ENCODE data around the gene FASTK. TPM values are rescaled to one million over a fixed set of nuclear protein-coding genes. Genes with fewer than 3 reads are reported as not detected.

Gene FASTK
- total and polyA plus RNA-seq, 2 donors = 52.2 to 142 TPM

GRCh38 chr7:151103973-151104372 is 23.4 kb upstream of the FASTK start:
- Histone ChIP-seq H3K27ac (ENCODE audit: low read depth in 1 of 2, low read length in 1 of 2) (no peak overlapping the region), H3K36me3 (ENCODE audit: control insufficient read depth in 2 of 2, insufficient read depth in 2 of 2, low read length in 1 of 2) (no peaks in the 10 kb centered on the region), H3K4me1 (ENCODE audit: control insufficient read depth in 2 of 2, insufficient read depth in 2 of 2, low read length in 2 of 2) (no peaks in the 10 kb centered on the region), H3K27me3 (ENCODE audit: control insufficient read depth in 2 of 2, insufficient read depth in 1 of 2, low read length in 1 of 2) (peaks cover 0 to 15% of the 10 kb centered on the region in 2 donors), H3K4me3 (ENCODE audit: low read length in 2 of 2) (no peak overlapping the region), H3K9me3 (ENCODE audit: control insufficient read depth in 2 of 2, insufficient read depth in 1 of 2, low read length in 1 of 2) (no peaks in the 10 kb centered on the region)
- 89% methylated on average over 12 of the region's 12 CpGs for WGBS
- no peak for DNase-seq (ENCODE audit: low read depth in 6 of 9, low spot score in 9 of 9)

- Histone ChIP-seq H3K36me3 (ENCODE audit: control insufficient read depth in 2 of 2, insufficient read depth in 2 of 2, low read length in 1 of 2) (no peaks in the 10 kb centered on the region), H3K27me3 (ENCODE audit: control insufficient read depth in 2 of 2, insufficient read depth in 1 of 2, low read length in 1 of 2) (peaks cover 0 to 10% of the 10 kb centered on the region in 2 donors), H3K4me1 (ENCODE audit: control insufficient read depth in 2 of 2, insufficient read depth in 2 of 2, low read length in 2 of 2) (no peaks in the 10 kb centered on the region), H3K4me3 (ENCODE audit: low read length in 2 of 2) (no peak overlapping the region), H3K9me3 (ENCODE audit: control insufficient read depth in 2 of 2, insufficient read depth in 1 of 2, low read length in 1 of 2) (no peaks in the 10 kb centered on the region), H3K27ac (ENCODE audit: low read depth in 1 of 2, low read length in 1 of 2) (no peak overlapping the region)
- 78% methylated on average over 3 of the region's 3 CpGs for WGBS
- DNase-seq (ENCODE audit: low read depth in 6 of 9, low spot score in 9 of 9) = no peak
These were observed 22.4 kb upstream of the FASTK start for GRCh38 chr7:151102991-151103390.

GRCh38 chr7:151101621-151102396 is 21.2 kb upstream of the FASTK start:
- Histone ChIP-seq H3K4me3 (ENCODE audit: low read length in 2 of 2) (no peak overlapping the region), H3K4me1 (ENCODE audit: control insufficient read depth in 2 of 2, insufficient read depth in 2 of 2, low read length in 2 of 2) (no peaks in the 10 kb centered on the region), H3K36me3 (ENCODE audit: control insufficient read depth in 2 of 2, insufficient read depth in 2 of 2, low read length in 1 of 2) (no peaks in the 10 kb centered on the region), H3K9me3 (ENCODE audit: control insufficient read depth in 2 of 2, insufficient read depth in 1 of 2, low read length in 1 of 2) (no peaks in the 10 kb centered on the region), H3K27me3 (ENCODE audit: control insufficient read depth in 2 of 2, insufficient read depth in 1 of 2, low read length in 1 of 2) (peaks cover 0 to 10% of the 10 kb centered on the region in 2 donors), H3K27ac (ENCODE audit: low read depth in 1 of 2, low read length in 1 of 2) (no peak overlapping the region)
- no peak for DNase-seq (ENCODE audit: low read depth in 6 of 9, low spot score in 9 of 9)
- WGBS = 93% methylated on average over 24 of the region's 24 CpGs

GRCh38 chr7:151100921-151101320 is 20.3 kb upstream of the FASTK start:
- no peak overlapping the region for H3K27ac ChIP-seq (ENCODE audit: low read depth in 1 of 2, low read length in 1 of 2)
- H3K4me1 ChIP-seq (ENCODE audit: control insufficient read depth in 2 of 2, insufficient read depth in 2 of 2, low read length in 2 of 2) = no peaks in the 10 kb centered on the region
- DNase-seq (ENCODE audit: low read depth in 6 of 9, low spot score in 9 of 9) = no peak
- peaks cover 0 to 10% of the 10 kb centered on the region in 2 donors for H3K27me3 ChIP-seq (ENCODE audit: control insufficient read depth in 2 of 2, insufficient read depth in 1 of 2, low read length in 1 of 2)
- no peak overlapping the region for H3K4me3 ChIP-seq (ENCODE audit: low read length in 2 of 2)
- H3K36me3 ChIP-seq (ENCODE audit: control insufficient read depth in 2 of 2, insufficient read depth in 2 of 2, low read length in 1 of 2) = no peaks in the 10 kb centered on the region
- H3K9me3 ChIP-seq (ENCODE audit: control insufficient read depth in 2 of 2, insufficient read depth in 1 of 2, low read length in 1 of 2) = no peaks in the 10 kb centered on the region
- 98% methylated on average over 10 of the region's 10 CpGs for WGBS

GRCh38 chr7:151099486-151100211 is 19.0 kb upstream of the FASTK start:
- no peaks in the 10 kb centered on the region for H3K4me1 ChIP-seq (ENCODE audit: control insufficient read depth in 2 of 2, insufficient read depth in 2 of 2, low read length in 2 of 2)
- no peaks in the 10 kb centered on the region for H3K9me3 ChIP-seq (ENCODE audit: control insufficient read depth in 2 of 2, insufficient read depth in 1 of 2, low read length in 1 of 2)
- no peak overlapping the region for H3K27ac ChIP-seq (ENCODE audit: low read depth in 1 of 2, low read length in 1 of 2)
- WGBS = 92% methylated on average over 20 of the region's 20 CpGs
- no peak for DNase-seq (ENCODE audit: low read depth in 6 of 9, low spot score in 9 of 9)
- no peaks in the 10 kb centered on the region for H3K36me3 ChIP-seq (ENCODE audit: control insufficient read depth in 2 of 2, insufficient read depth in 2 of 2, low read length in 1 of 2)
- peaks cover 0 to 11% of the 10 kb centered on the region in 2 donors for H3K27me3 ChIP-seq (ENCODE audit: control insufficient read depth in 2 of 2, insufficient read depth in 1 of 2, low read length in 1 of 2)
- no peak overlapping the region for H3K4me3 ChIP-seq (ENCODE audit: low read length in 2 of 2)

GRCh38 chr7:151095828-151096475 is 15.3 kb upstream of the FASTK start:
- Histone ChIP-seq H3K4me1 (ENCODE audit: control insufficient read depth in 2 of 2, insufficient read depth in 2 of 2, low read length in 2 of 2) (no peaks in the 10 kb centered on the region), H3K27ac (ENCODE audit: low read depth in 1 of 2, low read length in 1 of 2) (no peak overlapping the region), H3K9me3 (ENCODE audit: control insufficient read depth in 2 of 2, insufficient read depth in 1 of 2, low read length in 1 of 2) (no peaks in the 10 kb centered on the region), H3K36me3 (ENCODE audit: control insufficient read depth in 2 of 2, insufficient read depth in 2 of 2, low read length in 1 of 2) (no peaks in the 10 kb centered on the region), H3K27me3 (ENCODE audit: control insufficient read depth in 2 of 2, insufficient read depth in 1 of 2, low read length in 1 of 2) (peaks cover 0 to 38% of the 10 kb centered on the region in 2 donors), H3K4me3 (ENCODE audit: low read length in 2 of 2) (no peak overlapping the region)
- DNase-seq (ENCODE audit: low read depth in 6 of 9, low spot score in 9 of 9) = no peak
- WGBS = 94% methylated on average over 17 of the region's 17 CpGs

- no peak overlapping the region for H3K4me3 ChIP-seq (ENCODE audit: low read length in 2 of 2)
- peaks cover 0 to 1% of the 10 kb centered on the region in 2 donors for H3K4me1 ChIP-seq (ENCODE audit: control insufficient read depth in 2 of 2, insufficient read depth in 2 of 2, low read length in 2 of 2)
- H3K36me3 ChIP-seq (ENCODE audit: control insufficient read depth in 2 of 2, insufficient read depth in 2 of 2, low read length in 1 of 2) = no peaks in the 10 kb centered on the region
- WGBS = 79% methylated on average over 10 of the region's 10 CpGs
- no peaks in the 10 kb centered on the region for H3K9me3 ChIP-seq (ENCODE audit: control insufficient read depth in 2 of 2, insufficient read depth in 1 of 2, low read length in 1 of 2)
- H3K27ac ChIP-seq (ENCODE audit: low read depth in 1 of 2, low read length in 1 of 2) = no peak overlapping the region
- peaks cover 2 to 41% of the 10 kb centered on the region in 2 donors for H3K27me3 ChIP-seq (ENCODE audit: control insufficient read depth in 2 of 2, insufficient read depth in 1 of 2, low read length in 1 of 2)
- DNase-seq (ENCODE audit: low read depth in 6 of 9, low spot score in 9 of 9) = no peak
These were observed 14.7 kb upstream of the FASTK start for GRCh38 chr7:151095123-151095797.

GRCh38 chr7:151094675-151095074 is 14.1 kb upstream of the FASTK start:
- 97% methylated on average over 5 of the region's 5 CpGs for WGBS
- Histone ChIP-seq H3K4me3 (ENCODE audit: low read length in 2 of 2) (no peak overlapping the region), H3K36me3 (ENCODE audit: control insufficient read depth in 2 of 2, insufficient read depth in 2 of 2, low read length in 1 of 2) (no peaks in the 10 kb centered on the region), H3K27ac (ENCODE audit: low read depth in 1 of 2, low read length in 1 of 2) (no peak overlapping the region), H3K4me1 (ENCODE audit: control insufficient read depth in 2 of 2, insufficient read depth in 2 of 2, low read length in 2 of 2) (peaks cover 0 to 7% of the 10 kb centered on the region in 2 donors), H3K9me3 (ENCODE audit: control insufficient read depth in 2 of 2, insufficient read depth in 1 of 2, low read length in 1 of 2) (no peaks in the 10 kb centered on the region), H3K27me3 (ENCODE audit: control insufficient read depth in 2 of 2, insufficient read depth in 1 of 2, low read length in 1 of 2) (peaks cover 6 to 47% of the 10 kb centered on the region in 2 donors)
- no peak for DNase-seq (ENCODE audit: low read depth in 6 of 9, low spot score in 9 of 9)
